H1 (cell line): ENCODE measurements around the gene NRXN3. TPM values are rescaled to one million over a fixed set of nuclear protein-coding genes. Genes with fewer than 3 reads are reported as not detected.

Experiments used
- BACH1 ChIP-seq: IDR thresholded peaks from 2 replicates; pipeline ENCODE4 v1.6.1; 2012; ENCODE audit warnings: low read length, improper control_type of control experiment
- BRCA1 ChIP-seq: IDR thresholded peaks from 2 replicates; pipeline ENCODE4 v1.6.1; 2012; ENCODE audit warnings: low read depth, low read length, improper control_type of control experiment
- JUN ChIP-seq: IDR thresholded peaks from 2 replicates; pipeline ENCODE4 v1.6.1; 2011; ENCODE audit warnings: low read depth, mild to moderate bottlenecking, improper control_type of control experiment, low read length
- RNF2 ChIP-seq: fragments of 200-900, 300-1000 bp; sonication (generic); IDR thresholded peaks from 2 replicates; pipeline ENCODE4 v1.7.1; 2016; ENCODE audit warnings: borderline replicate concordance, low read depth, mild to moderate bottlenecking, antibody characterized with exemption, low read length; ENCODE audit not compliant: poor library complexity, severe bottlenecking; ENCODE audit errors: missing control alignments
- polyA plus RNA-seq, 7 experiments: library from polyadenylated mRNA; depleted of rRNA in 3 of 7; stranded (reverse) in 5 of 7; unstranded in 2 of 7; fragments of >200 nt in 5 of 7; fragments of 200-250 nt in 2 of 7; gene quantifications; 1 replicate in 5 of 7; 2 replicates in 1 of 7; 4 replicates in 1 of 7; pipeline versions ENCODE4 v1.2.1 to v1.2.3, GENCODE V29; 2011 to 2013; ENCODE audit warnings: missing spikeins in 2 of 7, mixed read lengths in 2 of 7
- total RNA-seq: library from RNA; stranded (reverse); fragmentation: NEBNext Ultra II Directional; extraction: Animal tissue kit (Norgen Biotek cat#: 25700); gene quantifications from 2 replicates; pipeline ENCODE4 v1.2.1, GENCODE V29; 2021
- TF ChIP-seq, protein P1 (sequence below): IDR thresholded peaks from 2 replicates; pipeline ENCODE4 v1.6.1; 2012; ENCODE audit warnings: low read length, inconsistent platforms

NRXN3 gene
- total and polyA plus RNA-seq, 2 of the 8 experiments (the other 6 are each of a cell fraction or from before 2014, with no cell fraction given), result 2.6 to 4.1 TPM

DNA sequence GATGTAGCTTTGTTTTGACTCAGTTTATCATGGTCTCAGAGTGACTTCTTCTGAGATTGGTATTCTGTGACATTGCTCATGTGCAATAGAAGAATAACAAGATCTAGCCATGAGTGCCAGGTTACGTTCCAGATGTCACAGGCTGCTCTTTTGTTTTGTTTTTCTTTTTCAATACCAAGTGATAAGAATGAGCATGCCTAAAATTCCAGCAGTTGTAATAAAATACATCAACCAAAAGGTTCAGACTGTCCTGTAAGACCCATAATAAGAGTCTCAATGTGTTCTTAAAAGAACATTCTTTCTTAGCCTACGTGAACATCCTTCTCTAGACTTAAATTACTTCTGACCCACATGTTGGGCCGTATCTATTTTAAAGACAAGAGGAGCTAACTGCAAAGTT lies 1371.9 kb downstream of the NRXN3 start (continued):
- TF ChIP-seq RNF2 (no peak), BRCA1 (no peak), JUN (no peak), BACH1 (no peak)
- TF ChIP-seq, protein P1, sequence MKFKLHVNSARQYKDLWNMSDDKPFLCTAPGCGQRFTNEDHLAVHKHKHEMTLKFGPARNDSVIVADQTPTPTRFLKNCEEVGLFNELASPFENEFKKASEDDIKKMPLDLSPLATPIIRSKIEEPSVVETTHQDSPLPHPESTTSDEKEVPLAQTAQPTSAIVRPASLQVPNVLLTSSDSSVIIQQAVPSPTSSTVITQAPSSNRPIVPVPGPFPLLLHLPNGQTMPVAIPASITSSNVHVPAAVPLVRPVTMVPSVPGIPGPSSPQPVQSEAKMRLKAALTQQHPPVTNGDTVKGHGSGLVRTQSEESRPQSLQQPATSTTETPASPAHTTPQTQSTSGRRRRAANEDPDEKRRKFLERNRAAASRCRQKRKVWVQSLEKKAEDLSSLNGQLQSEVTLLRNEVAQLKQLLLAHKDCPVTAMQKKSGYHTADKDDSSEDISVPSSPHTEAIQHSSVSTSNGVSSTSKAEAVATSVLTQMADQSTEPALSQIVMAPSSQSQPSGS, result no peak
